Stimulated activated CD8-positive, alpha-beta memory T cell treated with anti-CD3 and anti-CD28 coated beads, Interleukin-7, amount 100 ng/mL, for 4 hours (primary cell): ENCODE results near the gene DCAF5.

Experiments
- DNase-seq, 2 donors: peaks; one replicate each; pipeline ENCODE4 v3.0.0-alpha.2; 2020; ENCODE audit warnings: low read depth in 2 of 2

DCAF5 gene

DNA sequence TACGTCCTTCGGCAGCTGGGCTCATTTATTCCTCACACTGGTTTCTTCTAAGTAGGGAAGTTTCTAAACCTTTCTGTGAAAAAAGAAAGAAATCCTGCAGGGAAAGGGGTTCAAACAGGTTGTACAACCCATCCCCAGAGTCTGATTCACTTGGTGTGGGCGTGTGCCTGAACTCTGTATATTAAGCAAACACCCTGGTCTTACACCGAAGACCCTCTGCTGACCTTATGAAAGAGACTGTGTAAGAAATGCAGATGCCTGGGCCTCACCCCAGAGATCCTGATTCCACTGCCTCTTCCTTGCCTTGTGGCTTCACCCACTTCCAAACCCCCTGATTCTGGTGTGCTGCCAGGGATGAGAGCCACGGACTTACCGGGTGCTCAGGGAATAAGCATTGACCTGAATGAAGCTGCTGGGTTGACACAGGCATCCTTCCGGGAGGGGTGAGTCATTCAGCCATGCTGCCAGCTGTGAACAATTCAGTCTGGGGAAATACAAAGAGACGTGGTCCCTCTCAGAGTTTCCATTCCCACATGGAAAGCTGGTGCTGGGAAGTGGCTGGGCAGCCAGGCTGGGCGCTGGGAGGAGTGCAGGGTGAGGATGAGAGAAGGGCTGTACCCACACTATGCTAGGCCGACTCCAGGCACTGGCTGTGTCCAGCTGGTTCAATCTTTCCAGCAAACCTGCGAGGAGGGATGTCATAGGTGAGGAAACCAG is 147.3 kb downstream of the DCAF5 start:
- no peak for DNase-seq

DNA sequence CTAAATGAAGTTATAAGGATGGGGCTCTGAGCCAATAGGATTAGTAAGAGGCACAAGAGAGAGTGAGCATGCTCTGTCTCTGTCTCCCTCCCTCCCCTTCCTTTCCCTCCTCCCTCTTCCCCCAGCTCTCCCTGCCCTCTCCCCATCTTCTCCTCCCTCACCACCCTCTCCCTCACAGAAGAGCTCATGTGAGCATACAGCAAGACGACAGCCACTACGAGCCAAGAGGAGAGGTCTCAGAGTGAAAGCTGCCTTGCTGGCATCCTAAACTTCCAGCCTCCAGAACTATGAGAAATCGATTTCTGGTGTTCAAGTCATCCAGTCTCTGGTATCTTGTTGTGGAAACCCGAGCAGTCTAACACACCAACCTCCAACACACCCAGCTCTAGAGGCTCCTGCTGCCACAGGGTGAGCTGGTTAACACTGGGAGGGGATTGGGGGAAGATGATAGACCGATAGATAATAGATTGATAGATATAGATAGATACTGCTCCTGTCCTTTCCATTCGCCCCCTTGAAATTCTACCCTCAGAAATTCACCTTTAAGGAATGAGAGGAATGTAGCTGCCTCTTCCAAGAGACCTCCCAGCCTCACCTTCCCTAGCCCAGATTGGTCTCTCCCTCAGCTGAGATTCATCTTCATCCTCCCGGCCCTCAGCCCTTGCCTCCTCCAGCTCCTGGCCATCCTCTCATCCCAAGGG is 148.0 kb downstream of the DCAF5 start:
- no peak for DNase-seq

DNA sequence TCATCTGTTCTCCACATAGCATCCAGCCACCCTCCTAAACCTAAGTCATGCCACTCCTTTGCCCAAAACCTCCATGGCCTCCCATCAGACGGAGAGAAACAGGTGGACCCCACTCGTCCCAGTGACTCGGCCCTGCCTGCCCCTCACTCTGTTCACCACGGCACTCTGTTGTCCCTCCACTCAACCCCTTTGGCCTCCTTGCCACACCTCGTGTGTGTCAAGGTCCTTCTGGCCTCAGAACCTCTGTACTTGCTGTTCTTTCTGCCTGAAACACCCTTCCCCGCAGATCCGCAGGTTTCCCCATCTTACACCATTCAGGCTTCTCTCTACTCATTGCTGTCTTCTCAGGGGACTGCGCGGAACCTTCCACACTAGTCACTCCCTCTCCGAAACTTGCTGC is 149.3 kb downstream of the DCAF5 start:
- no peak for DNase-seq

DNA sequence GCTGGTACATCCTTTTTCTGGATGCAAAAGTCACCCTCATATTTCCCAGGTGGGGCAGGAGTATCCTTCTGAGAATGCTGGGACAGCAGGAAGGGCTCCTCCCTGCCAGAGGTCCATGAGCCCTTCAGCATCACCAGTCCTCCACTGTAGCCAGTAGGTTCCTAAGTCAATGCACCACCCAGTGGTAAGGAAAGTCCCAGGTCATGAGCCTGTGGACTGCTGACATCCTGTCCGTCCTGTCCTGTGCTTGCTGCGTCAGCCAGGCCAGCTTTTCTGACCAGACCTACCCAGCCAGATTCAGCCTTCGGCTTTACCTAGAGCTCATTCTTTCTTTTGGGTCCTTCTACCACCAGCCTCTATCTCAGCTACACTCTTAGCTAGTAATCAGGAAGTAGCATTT is 150.8 kb downstream of the DCAF5 start:
- no peak for DNase-seq

DNA sequence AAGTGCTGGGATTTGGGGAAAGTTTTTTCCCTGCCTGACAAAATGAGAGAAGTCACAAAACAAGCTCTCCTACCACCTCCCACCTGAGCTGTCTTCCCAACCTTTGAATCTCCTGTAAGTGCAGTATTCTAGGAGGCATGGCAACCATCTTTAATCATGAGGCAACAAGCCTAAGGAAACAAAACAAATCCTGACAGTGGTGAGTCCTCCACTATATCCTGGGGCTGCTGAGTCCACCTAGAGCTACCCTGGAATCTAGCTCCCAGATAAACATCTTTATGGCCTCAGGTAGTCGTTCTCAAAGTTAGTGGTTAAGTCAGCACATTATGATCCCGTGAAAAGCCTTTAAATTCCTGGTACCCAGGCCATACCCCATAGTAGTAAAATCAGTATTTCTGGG is 151.5 kb downstream of the DCAF5 start:
- DNase-seq = no peak
